AG10803 (cell line): ENCODE measurements around the gene RBL2.

Experiments
- DNase-seq: peaks from one replicate; pipeline ENCODE4 v3.0.0; 2010; ENCODE audit warnings: low read depth
- H3K4me3 ChIP-seq: 2 replicates; pipeline ENCODE4 v1.5.1; 2011; ENCODE audit warnings: mild to moderate bottlenecking, low read length, control low read depth
- CTCF ChIP-seq: conservative IDR thresholded peaks from 2 replicates; pipeline ENCODE4 v1.5.1; 2011; ENCODE audit warnings: mild to moderate bottlenecking, low read length, control low read depth, inconsistent platforms

The RBL2 gene

DNA sequence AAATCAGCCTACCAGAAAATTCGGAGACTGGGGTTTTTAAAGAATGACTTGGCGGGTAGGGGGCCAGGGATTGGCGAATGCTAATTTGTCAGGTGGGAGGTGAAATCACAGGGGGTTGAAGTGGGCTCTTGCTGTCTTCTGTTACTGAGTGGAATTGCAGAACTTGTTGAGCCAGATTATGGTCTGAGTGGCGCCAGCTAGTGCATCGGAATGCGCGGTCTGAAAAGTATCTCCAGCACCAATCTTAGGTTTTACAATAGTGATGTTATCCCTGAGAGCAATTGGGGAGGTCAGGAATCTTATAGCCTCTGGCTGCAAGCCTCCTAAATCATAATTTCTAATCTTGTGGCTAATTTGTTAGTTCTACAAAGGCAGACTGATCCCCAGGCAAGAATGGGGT, 762 bp upstream of the RBL2 start:
- TF ChIP-seq CTCF, result no peak
- no peak for DNase-seq
- H3K4me3 ChIP-seq, result no peak overlapping the region

DNA sequence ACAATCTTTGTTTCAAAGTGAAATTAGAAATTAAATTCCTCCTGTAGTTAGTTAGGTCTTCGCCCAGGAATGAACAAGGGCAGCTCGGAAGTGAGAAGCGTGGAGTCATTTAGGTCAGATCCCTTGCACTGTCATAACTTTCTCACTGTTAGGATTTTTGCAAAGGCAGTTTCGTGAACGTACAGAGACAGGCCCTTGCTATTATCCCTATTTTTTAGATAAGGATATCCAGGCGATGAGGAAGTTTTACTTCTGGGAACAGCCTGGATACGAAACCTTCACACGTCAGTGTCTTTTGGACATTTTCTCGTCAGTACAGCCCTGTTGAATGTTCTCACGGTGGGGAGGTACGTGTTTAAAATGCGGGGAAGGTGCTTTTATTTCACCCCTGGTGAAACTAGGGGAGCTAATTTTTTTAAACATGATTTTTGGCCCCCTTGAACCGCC, 318 bp upstream of the RBL2 start:
- peak overlapping the region; percentile 92 for H3K4me3 ChIP-seq
- no peak for DNase-seq
- TF ChIP-seq CTCF, result no peak

DNA sequence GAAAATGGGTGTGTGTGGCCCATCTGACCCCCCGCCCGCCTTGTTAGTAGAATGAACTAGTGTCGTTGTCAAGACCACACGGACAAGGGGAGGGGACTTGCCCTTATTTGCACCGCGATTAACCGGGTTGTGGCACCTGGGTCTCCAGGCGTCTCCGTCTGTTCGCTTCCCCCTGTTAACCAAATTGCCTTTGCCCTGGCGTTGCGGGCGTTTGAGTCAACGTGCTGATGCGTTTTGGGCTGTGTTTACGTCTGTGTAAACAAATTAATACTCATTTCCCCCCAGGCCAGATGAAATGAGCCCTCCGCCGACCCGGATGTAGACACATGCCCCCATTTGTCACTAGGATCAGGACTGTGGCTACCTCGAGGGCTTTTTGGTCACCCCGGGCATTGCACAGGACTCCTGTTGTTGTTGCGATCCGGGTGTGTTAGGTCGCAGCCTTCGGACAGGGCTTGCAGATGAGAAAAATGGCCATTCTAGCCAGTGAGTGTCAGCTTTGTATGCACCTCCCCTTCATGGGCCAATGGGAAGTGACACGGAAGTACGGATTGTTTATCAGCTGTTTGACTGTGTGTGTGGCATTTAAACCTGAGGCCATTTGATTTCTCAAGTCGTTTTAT, 906 bp downstream of the RBL2 start:
- DNase-seq, result peak; percentile 86
- no peak for TF ChIP-seq CTCF
- H3K4me3 ChIP-seq, result peak overlapping the region; percentile 92

GRCh38 chr16:53440125-53440524, 5.9 kb downstream of the RBL2 start:
- no peak for TF ChIP-seq CTCF
- no peak for DNase-seq

DNA sequence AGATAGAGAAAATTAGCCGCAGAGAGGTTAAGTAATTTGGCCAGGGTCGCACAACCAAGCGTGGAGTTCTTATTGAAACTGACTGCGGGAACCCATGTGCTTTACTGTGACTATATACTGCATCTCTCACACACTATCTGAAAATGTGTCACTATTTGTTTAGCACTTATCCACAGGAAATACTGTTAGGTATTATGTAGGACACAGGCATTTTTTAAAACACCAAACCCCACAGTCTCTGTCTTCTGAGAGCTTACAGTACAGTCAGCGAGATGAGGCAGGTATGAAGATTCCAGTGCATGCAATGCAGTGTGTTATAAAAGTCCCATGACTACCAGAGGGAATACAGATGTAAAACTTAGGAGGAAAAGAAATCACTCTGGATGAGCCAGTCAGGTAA, 11.3 kb downstream of the RBL2 start:
- no peak for DNase-seq
- no peak overlapping the region for H3K4me3 ChIP-seq
- TF ChIP-seq CTCF, result no peak

More at GRCh38 chr16:53440125-53440524, 5.9 kb downstream of the RBL2 start:
- H3K4me3 ChIP-seq, result no peak overlapping the region

- H3K4me3 ChIP-seq, result no peak overlapping the region
- TF ChIP-seq CTCF, result no peak
- DNase-seq, result no peak
Measured at GRCh38 chr16:53446090-53446489, 11.8 kb downstream of the RBL2 start.

DNA sequence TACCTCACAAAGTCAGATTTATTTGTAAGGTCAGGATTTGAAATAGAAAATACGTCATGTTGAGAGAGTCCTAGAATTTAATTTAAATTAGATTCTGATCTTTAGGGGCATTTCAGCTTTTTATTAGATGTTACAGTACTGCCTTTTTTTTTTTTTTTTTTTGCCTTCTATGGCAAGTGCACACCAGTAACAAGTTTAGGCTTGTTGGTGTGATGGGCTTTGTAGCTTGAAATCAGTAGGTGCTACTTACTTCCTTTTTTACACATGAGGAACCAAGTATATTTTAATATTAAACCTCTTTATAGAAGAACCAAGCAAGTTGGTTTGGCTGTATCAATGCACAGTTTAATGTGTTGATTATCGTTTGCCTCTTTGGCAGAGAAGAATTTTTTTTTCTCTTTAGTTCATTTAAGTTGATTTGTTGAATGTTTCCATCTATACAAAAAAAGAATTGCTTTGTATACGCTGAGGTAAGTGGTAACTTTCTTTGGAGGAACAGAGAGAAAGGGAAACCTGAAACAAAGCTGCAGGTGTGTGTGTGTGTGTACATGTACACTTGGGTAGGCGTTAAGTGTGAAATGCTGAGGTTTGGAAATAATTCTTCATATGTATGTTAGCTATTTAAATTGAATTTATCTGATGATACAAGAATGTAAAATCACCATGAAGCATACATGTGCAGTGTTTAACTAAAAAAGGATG, 15.7 kb downstream of the RBL2 start:
- DNase-seq, result no peak
- no peak for TF ChIP-seq CTCF
- no peak overlapping the region for H3K4me3 ChIP-seq
